Islet precursor cell (in vitro differentiated cells): ENCODE measurements around the gene VPS11.

ENCODE experiments used
- DNase-seq: peaks from one replicate; pipeline ENCODE4 v3.0.0-alpha.2; 2018

VPS11 gene

GRCh38 chr11:119067371-119068222 lies at the start of gene VPS11:
VPS11 (plus strand) TSS chr11:119067818; CDS start chr11:119067824, 6 bp downstream.
- DNase-seq = peak; percentile 98

DNA sequence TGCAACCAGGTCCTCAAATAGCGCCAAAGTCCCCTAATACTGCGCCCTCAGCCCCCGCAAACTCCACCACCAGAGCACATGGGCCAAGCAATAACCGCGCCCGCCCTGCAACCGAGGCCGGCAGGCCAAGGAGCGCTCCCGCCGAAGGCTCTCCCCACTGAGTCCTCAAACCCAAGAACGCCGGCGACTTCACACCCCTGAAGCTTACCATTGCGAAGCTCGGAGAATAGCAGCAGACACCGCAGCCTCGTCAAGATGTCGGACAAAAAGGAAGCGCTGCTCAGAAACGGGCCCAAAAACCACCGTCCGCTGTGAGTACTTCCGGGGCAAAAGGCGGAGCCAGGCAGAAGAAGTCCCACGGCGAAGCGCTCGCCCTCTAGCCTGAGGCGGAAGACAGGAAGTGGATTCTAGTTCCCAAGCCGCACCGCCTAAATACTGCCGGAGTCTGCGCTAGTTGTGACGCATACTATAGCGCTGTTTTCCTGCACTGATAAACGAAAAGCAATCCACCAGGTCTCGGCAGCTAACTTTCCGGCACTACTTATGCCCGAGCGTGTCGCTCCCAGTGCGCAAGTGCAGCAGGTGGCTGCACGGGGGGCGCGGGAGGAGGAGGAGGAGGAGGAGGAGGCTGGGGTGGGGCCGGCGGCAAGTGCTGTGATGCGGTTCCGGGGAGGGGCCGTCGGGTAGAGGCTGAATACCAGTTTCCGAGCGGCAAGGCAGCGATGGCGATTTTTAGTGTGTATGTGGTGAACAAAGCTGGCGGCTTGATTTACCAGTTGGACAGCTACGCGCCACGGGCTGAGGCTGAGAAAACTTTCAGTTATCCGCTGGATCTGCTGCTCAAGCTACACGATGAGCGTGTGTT lies 49.3 kb upstream of the VPS11 start, which contains the start of the genes RPS25 and TRAPPC4:
Gene RPS25, minus strand, starts transcription at position 270 of the 865 bp plus-strand sequence. Its CDS starts 59 bp downstream, at position 211.
Gene TRAPPC4, plus strand, starts transcription at position 693 of the 865 bp plus-strand sequence. Its CDS starts 30 bp downstream, at position 723.
- peak; percentile 98 for DNase-seq

- DNase-seq = no peak
Observed at GRCh38 chr11:119019996-119020395, 47.6 kb upstream of the VPS11 start.

DNA sequence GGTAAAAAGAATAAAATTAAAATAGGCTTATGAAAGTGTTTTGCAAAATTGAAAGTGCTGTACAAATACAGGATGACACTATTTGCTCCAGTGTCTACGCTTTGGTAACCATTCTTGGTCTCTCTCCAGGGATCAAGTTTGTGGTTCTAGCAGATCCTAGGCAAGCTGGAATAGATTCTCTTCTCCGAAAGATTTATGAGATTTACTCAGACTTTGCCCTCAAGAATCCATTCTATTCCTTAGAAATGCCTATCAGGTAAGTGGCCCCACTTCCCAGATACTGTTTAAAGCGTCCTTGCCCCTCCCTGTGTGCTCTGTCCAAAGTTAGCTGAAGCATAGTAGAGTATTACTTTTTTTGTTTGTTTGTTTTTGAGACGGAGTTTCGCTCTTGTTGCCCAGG lies 46.0 kb upstream of the VPS11 start:
- DNase-seq = no peak

DNA sequence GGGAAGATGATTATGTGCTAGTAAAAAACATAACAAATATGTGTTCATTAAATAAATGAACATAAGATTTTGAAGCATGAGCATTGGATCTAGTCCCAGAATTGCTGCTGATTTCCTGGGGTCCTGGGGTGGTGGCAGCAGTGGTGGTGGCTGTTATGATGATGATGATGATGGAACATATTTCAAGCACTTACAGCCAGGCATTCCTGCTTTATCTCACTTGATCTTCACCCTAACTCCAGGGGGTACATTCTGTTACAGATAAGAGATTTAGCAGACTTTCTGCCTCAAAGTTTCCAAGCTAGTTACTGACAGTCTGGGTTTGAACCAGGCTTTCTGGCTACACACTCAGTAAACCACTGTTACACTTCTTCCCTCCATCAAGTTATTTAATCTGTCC lies 43.9 kb upstream of the VPS11 start:
- no peak for DNase-seq

DNA sequence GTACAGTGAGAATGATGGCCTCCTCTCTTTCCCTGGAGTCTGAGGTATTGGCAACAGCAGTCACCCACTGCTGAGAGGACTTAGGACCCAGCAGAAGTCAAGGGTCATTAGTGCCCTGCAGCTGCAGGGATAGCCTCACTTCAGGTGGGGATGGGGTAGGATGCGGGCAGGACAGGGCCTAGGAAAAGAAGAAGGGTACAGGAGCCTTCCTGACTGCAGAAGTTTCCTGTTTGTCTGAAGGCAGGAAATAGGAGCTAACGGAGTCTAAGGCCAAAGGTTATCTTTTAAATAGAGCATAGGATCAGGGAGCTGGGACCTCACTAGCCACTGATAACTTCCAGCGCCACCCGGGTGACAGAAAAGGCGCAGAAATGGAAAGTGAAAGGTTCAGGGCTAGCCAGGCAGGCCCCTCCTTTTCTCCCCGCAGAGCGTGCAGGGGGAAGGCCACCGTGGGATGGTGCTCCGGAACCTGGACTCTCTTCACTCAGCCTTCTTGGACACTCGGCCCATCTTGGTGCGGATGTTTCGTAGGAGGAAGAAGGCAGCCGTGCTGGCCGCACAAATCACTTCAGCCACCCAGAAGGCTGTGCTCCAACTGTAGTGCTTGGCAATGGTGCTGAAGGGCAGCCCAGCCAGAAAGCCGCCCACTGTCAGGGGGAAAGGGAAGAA lies 43.1 kb upstream of the VPS11 start:
- DNase-seq = no peak

- DNase-seq = no peak
Observed at GRCh38 chr11:119025099-119025473, 42.5 kb upstream of the VPS11 start.

GRCh38 chr11:119025541-119025940 lies 42.1 kb upstream of the VPS11 start:
- no peak for DNase-seq

- no peak for DNase-seq
Observed at GRCh38 chr11:119025978-119026766, 41.4 kb upstream of the VPS11 start.

DNA sequence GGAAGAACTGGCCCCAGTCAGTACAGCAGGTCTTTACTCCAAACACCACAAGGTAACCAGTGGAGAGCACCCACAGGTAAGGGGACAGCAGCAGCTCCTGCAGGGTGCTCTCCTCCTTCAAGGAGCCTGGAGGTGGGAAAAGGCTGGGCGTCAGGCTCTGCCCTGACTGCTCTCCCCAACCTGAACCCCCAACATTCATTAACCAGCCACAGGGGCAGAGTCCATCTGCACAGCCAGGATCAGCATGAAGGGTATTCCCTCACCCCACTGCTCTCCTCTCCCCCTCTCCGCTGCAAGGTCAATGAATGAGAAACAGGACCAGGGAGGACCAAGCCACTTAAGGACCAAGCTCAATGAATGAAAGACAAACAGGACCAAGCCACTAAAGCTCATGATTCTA lies 40.6 kb upstream of the VPS11 start:
- no peak for DNase-seq

DNA sequence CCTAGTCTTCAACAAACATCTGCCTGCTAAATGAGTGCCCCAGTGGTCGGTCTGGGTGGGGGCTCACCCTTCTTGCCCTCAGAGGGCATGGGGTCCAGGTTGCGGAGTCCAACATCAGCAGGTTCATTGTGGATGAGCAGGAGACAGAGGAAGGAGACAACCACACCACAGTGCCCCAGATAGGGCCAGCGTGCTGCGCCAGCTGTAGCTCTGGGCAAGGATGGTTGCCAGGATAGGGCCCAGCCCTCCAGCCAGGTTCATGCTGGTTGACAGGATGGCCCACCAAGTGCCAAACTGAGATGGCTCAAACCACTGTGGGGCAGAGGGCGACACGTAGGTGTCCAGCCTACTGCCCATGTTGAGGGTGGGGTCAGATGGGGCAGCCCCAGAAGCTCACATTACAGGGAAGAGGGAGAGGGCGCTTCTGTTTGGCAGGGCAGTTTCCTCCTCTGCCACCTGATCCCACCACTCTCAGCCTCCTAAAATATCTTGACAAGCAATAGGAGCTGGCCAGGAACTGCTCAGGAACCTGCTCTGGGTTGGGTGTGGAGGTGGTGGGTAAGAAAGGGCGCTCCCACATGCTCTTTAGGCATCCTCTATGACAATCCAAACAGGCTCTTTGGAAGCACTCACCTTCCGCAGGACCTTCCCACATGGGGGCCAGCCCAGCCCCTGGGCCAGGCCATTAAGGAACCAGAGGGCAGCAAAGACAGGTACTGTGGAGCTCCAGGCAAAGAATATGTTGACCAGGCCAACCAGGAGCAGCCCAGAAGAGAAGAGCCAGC lies 39.9 kb upstream of the VPS11 start:
- DNase-seq = no peak

GRCh38 chr11:119028346-119029068 lies 39.1 kb upstream of the VPS11 start:
- DNase-seq = no peak

DNA sequence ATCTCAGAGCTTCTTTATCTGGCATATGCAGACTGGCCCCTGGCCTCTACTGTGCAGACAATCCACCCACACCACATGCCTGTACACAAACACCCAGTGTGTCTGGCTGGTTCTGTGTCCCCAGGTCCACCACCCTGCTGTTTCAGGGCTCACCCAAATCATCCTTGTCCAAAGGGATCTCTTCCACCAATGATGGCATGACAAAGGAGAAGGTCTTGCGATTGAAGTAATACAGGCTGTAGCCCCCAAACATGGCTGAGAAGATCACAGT lies 38.6 kb upstream of the VPS11 start:
- DNase-seq = no peak

- peak; percentile 67 for DNase-seq
Observed at GRCh38 chr11:119029340-119030028, 38.1 kb upstream of the VPS11 start.

- DNase-seq = no peak
Observed at GRCh38 chr11:119030029-119030328, 37.6 kb upstream of the VPS11 start.

DNA sequence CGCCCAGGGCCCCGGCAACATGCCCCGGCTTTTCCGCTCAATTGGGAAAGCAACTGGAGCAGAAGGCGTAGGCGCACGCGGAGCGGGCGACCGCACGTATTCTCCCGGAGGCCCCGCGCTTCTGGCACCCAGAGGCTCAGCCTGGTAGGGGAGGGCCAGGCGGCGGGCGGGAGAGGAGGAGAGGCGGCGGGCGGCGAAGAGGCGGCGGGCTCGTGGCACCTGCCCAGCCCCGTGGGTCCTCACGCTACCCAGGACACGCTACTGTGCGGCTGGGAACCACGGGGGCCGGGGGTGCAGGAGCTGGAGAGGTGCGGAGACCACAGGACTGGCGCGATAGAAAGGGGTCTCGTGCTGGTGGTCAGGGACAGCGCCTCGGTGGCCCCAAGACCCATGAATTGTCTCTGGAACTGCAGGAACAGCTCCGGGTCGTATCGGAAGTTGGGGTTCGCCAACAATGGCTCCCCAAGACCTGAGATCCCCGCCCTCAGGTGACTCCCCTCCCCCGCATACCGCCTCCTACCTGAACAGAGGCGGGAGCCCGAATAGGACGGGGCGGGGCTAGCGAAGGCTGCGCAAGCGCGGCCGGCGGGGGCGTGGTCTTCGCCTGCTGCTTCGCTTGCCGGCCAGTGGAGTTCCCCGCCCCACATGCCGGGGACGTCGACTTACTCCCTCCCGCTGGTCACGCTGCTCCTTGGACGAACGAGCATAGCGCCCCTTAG lies 37.1 kb upstream of the VPS11 start, which contains the start of gene SLC37A4:
Gene SLC37A4, minus strand, starts transcription at position 549 of the 719 bp plus-strand sequence.
- DNase-seq = peak; percentile 99

DNA sequence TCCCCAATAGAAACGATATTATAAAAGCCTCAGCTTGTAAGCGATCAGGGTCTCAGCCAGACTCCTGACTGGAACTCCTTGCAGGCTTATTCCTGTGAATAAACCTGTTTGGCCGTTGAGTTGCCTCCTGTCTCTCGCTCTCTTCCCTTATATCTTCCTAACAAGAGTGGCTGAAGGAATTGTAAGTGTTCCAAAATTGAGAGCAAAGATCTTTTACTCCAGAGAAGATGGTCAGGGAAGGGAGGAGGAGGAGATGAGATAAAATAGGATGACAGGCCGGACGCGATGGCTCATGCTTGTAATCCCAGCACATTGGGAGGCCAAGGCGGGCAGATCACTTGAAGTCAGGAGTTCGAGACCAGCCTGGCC lies 35.7 kb upstream of the VPS11 start:
- DNase-seq = no peak

DNA sequence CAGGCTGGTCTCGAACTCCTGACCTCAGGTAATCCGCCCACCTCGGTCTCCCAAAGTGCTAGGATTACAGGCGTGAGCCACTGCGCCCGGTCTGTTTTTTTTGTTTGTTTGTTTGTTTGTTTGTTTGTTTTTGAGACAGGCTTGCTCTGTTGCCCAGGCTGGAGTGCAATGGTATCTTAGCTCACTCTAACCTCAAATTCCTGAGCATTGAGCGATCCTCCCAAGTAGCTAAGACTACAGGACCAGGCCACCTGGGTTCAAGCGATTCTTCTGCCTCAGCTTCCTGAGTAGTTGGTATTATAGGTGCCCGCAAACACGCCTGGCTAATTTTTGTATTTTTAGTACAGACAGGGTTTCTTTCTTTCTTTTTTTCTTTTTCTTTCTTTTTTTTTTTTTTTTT lies 34.2 kb upstream of the VPS11 start:
- peak; percentile 69 for DNase-seq

DNA sequence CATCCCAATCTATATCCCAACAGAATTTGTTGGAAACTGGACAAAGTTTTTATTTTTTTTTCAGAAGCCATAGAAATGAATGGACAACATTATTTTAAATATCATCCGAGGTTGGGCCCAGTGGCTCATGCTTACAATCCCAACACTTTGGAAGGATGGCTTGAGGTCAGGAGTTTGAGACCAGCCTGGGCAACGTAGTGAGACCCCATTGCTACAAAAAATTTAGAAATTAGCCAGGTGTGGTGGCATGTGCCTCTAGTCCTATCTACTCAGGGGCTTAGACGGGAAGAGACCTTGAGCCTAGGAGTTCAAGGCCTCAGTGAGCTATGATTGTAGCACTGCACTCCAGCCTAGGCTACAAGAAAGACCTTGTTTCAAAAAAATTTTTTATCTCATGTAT lies 32.8 kb upstream of the VPS11 start:
- DNase-seq = no peak

GRCh38 chr11:119038884-119039283 lies 28.7 kb upstream of the VPS11 start:
- no peak for DNase-seq
